HCT116 (cell line): ENCODE results near the gene CKB. TPM values are rescaled to one million over a fixed set of nuclear protein-coding genes. Genes with fewer than 3 reads are reported as not detected.

Source experiments
- ATAC-seq: fragments of 200-7000 bp; cut with Tn5 transposase; 2 replicates; pipeline ENCODE4 v1.9.1; 2020; ENCODE audit warnings: mild to moderate bottlenecking, moderate library complexity
- BruUV-seq: library from RNA; stranded (reverse); fragments of 400-500 nt; replicated peaks from 2 replicates; lab custom pipeline; 2021; lab: Mats Ljungman, UMichigan
- CTCF ChIA-PET: fragments of 300-600 bp; sonication (Branson Sonifier 250); formaldehyde crosslinking; loops from one replicate; lab custom pipeline; 2021; ENCODE audit warnings: antibody characterized with exemption; lab: Charles Lee
- POLR2A ChIA-PET: fragments of 300-600, 350-600 bp; sonication (Branson Sonifier 250); formaldehyde crosslinking; loops from one replicate; lab custom pipeline; 2021; ENCODE audit warnings: antibody characterized with exemption; lab: Charles Lee
- RAD21 ChIA-PET, 2 experiments: fragments of 300-600 bp; sonication (Branson Sonifier 250); formaldehyde crosslinking; loops; one replicate each; lab custom pipeline; 2023; ENCODE audit warnings: low total read pairs in 2 of 2; ENCODE audit not compliant: uncharacterized antibody in 2 of 2, unreplicated experiment in 2 of 2, low non-redundant PET in 1 of 2; lab: Charles Lee
- DNase-seq: peaks from one replicate; pipeline ENCODE4 v3.0.0-alpha.2; 2010; ENCODE audit warnings: low read depth, low spot score
- H2AFZ ChIP-seq: fragments of 200-600 bp; shearing (Covaris generic), sonication (generic); 2 replicates; pipeline ENCODE4 v1.6.1; 2017; ENCODE audit warnings: low read depth, mixed run types, mixed read lengths, antibody characterized with exemption, low read length; ENCODE audit not compliant: poor library complexity, severe bottlenecking
- H3K27ac ChIP-seq: 2 replicates; pipeline ENCODE4 v1.5.1; 2012; ENCODE audit warnings: low read depth, low read length
- H3K27me3 ChIP-seq: fragments of 200-600 bp; sonication (generic); 2 replicates; pipeline ENCODE4 v1.6.1; 2016; ENCODE audit warnings: mixed run types, low read length, mixed read lengths; ENCODE audit not compliant: insufficient read depth
- H3K36me3 ChIP-seq, 2 experiments: fragments of 200-500 bp in 1 of 2; fragments of 200-600 bp in 1 of 2; sonication (Bioruptor generic) in 1 of 2; sonication (generic) in 1 of 2; 2 replicates each; pipeline versions ENCODE4 v1.5.1 to v1.6.1; 2014 to 2016; ENCODE audit warnings: low read length in 2 of 2, inconsistent platforms in 1 of 2, mixed read lengths in 1 of 2, mixed run types in 1 of 2; ENCODE audit not compliant: insufficient read depth in 2 of 2, control insufficient read depth in 1 of 2
- H3K4me1 ChIP-seq, 2 experiments: fragments of 200-600 bp in 1 of 2; sonication (generic) in 1 of 2; 2 replicates each; pipeline versions ENCODE4 v1.5.1 to v1.6.1; 2012 to 2017; ENCODE audit warnings: low read length in 2 of 2, inconsistent platforms in 1 of 2, mild to moderate bottlenecking in 1 of 2, mixed read lengths in 1 of 2, mixed run types in 1 of 2, moderate library complexity in 1 of 2; ENCODE audit not compliant: insufficient read depth in 2 of 2, control insufficient read depth in 1 of 2
- H3K4me2 ChIP-seq: fragments of 200-600 bp; sonication (generic); 2 replicates; pipeline ENCODE4 v1.6.1; 2017; ENCODE audit warnings: mixed run types, low read length, mixed read lengths
- H3K4me3 ChIP-seq, 2 experiments: fragments of 200-600 bp in 1 of 2; sonication (generic) in 1 of 2; replicated peaks in 1 of 2; 2 replicates each; pipeline ENCODE4 v1.5.1; 2011 to 2016; ENCODE audit warnings: low read length in 2 of 2, control low read depth in 1 of 2, low read depth in 1 of 2, mild to moderate bottlenecking in 1 of 2, mixed read lengths in 1 of 2, mixed run types in 1 of 2
- H3K79me2 ChIP-seq: fragments of 200-600 bp; sonication (generic); 2 replicates; pipeline ENCODE4 v1.6.1; 2017; ENCODE audit warnings: mild to moderate bottlenecking, mixed run types, low read length, moderate library complexity, mixed read lengths; ENCODE audit not compliant: insufficient read depth
- H3K9ac ChIP-seq: fragments of 200-600 bp; sonication (generic); 2 replicates; pipeline ENCODE4 v1.6.1; 2016; ENCODE audit warnings: low read length, mixed read lengths
- H3K9me2 ChIP-seq: fragments of 200-600 bp; sonication (generic), shearing (Covaris generic); 2 replicates; pipeline ENCODE4 v1.6.1; 2017; ENCODE audit warnings: mixed run types, mild to moderate bottlenecking, moderate library complexity; ENCODE audit not compliant: insufficient read depth
- H3K9me3 ChIP-seq, 2 experiments: fragments of 200-500 bp in 1 of 2; fragments of 200-600 bp in 1 of 2; sonication (Bioruptor generic) in 1 of 2; sonication (generic) in 1 of 2; 2 replicates each; pipeline ENCODE4 v1.6.1; 2014 to 2017; ENCODE audit warnings: low read length in 2 of 2, mixed read lengths in 2 of 2, inconsistent platforms in 1 of 2, low read depth in 1 of 2, mild to moderate bottlenecking in 1 of 2, mixed run types in 1 of 2, moderate library complexity in 1 of 2; ENCODE audit not compliant: control insufficient read depth in 1 of 2, insufficient read depth in 1 of 2
- H4K20me1 ChIP-seq: fragments of 200-600 bp; sonication (generic), shearing (Covaris generic); 2 replicates; pipeline ENCODE4 v1.6.1; 2017; ENCODE audit warnings: mixed run types, mild to moderate bottlenecking, moderate library complexity; ENCODE audit not compliant: insufficient read depth
- EGR1 ChIP-seq: IDR thresholded peaks from 2 replicates; pipeline ENCODE4 v1.6.1; 2012; ENCODE audit warnings: low read depth
- ELF1 ChIP-seq: IDR thresholded peaks from 2 replicates; pipeline ENCODE4 v1.6.1; 2012; ENCODE audit warnings: low read depth, borderline replicate concordance
- EZH2 ChIP-seq: fragments of 200-600 bp; sonication (generic); IDR thresholded peaks from 2 replicates; pipeline ENCODE4 v1.6.1; 2017; ENCODE audit warnings: antibody characterized with exemption, mixed run types
- EZH2phosphoT487 ChIP-seq: fragments of 200-600 bp; IDR thresholded peaks from 2 replicates; pipeline ENCODE4 v1.6.1; 2018; ENCODE audit warnings: antibody characterized with exemption, borderline replicate concordance
- POLR2A ChIP-seq: IDR thresholded peaks from 2 replicates; pipeline ENCODE4 v1.7.0; 2011; ENCODE audit warnings: borderline replicate concordance; ENCODE audit not compliant: insufficient read depth, insufficient read length; ENCODE audit errors: extremely low read depth
- SRF ChIP-seq: IDR thresholded peaks from 2 replicates; pipeline ENCODE4 v1.6.1; 2012; ENCODE audit warnings: low read depth
- TCF7L2 ChIP-seq: IDR thresholded peaks from 2 replicates; pipeline ENCODE4 v1.7.0; 2011; ENCODE audit warnings: borderline replicate concordance, inconsistent platforms; ENCODE audit not compliant: insufficient read depth, insufficient read length; ENCODE audit errors: extremely low read depth
- ZFX ChIP-seq: fragments of 450-650 bp; IDR thresholded peaks from 2 replicates; pipeline ENCODE4 v1.6.1; 2017
- intact Hi-C: fragments of 100-400 bp; cut with micrococcal nuclease; formaldehyde crosslinking; loops from 2 replicates; pipeline ENCODE4 v1.10.0; 2022
- total RNA-seq: library from RNA; stranded (reverse); gene quantifications from one replicate; pipeline ENCODE4 v1.2.1, GENCODE V29; 2021; ENCODE audit not compliant: unreplicated experiment
- TF ChIP-seq, protein P1 (sequence below): IDR thresholded peaks from 2 replicates; pipeline ENCODE4 v1.6.1; 2012
- TF ChIP-seq, protein P2 (sequence below), 3 experiments: fragments of 200-600 bp in 1 of 3; sonication (generic) in 1 of 3; IDR thresholded peaks in 2 of 3; conservative IDR thresholded peaks in 1 of 3; 2 replicates each; pipeline ENCODE4 v1.5.1; 2012 to 2017; ENCODE audit warnings: low read depth in 2 of 3, low read length in 2 of 3, antibody characterized with exemption in 1 of 3, borderline replicate concordance in 1 of 3, control low read depth in 1 of 3, mild to moderate bottlenecking in 1 of 3, mixed read lengths in 1 of 3, mixed run types in 1 of 3, moderate library complexity in 1 of 3; ENCODE audit not compliant: insufficient read depth in 1 of 3

Gene CKB
- total RNA-seq, 1 experiment from 2014 or later: 605 TPM

DNA sequence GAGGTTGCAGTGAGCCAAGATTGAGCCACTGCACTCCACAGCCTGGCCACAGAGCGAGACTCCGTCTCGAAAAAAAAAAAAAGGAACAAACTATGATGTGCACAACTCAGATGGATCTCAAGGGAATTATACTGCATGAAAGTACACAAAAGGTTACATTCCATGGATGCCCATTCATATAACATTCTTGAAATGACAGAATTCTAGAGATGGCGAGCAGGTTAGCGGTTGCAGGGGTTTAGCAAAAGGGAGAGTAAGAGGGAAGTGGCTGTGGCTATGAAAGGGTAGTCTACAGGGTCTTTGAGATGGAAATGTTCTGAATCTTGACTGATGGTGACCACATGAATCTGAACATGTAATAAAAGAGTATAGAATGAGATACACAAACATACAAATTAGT is 49.7 kb downstream of the CKB start:
- TF ChIP-seq, protein P1, sequence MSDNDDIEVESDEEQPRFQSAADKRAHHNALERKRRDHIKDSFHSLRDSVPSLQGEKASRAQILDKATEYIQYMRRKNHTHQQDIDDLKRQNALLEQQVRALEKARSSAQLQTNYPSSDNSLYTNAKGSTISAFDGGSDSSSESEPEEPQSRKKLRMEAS: no peak
- TF ChIP-seq TCF7L2 (no peak), ZFX (no peak), SRF (no peak), EGR1 (no peak), POLR2A (no peak), EZH2 (no peak), ELF1 (no peak), EZH2phosphoT487 (no peak)
- TF ChIP-seq, protein P2, sequence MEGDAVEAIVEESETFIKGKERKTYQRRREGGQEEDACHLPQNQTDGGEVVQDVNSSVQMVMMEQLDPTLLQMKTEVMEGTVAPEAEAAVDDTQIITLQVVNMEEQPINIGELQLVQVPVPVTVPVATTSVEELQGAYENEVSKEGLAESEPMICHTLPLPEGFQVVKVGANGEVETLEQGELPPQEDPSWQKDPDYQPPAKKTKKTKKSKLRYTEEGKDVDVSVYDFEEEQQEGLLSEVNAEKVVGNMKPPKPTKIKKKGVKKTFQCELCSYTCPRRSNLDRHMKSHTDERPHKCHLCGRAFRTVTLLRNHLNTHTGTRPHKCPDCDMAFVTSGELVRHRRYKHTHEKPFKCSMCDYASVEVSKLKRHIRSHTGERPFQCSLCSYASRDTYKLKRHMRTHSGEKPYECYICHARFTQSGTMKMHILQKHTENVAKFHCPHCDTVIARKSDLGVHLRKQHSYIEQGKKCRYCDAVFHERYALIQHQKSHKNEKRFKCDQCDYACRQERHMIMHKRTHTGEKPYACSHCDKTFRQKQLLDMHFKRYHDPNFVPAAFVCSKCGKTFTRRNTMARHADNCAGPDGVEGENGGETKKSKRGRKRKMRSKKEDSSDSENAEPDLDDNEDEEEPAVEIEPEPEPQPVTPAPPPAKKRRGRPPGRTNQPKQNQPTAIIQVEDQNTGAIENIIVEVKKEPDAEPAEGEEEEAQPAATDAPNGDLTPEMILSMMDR (IDR thresholded peaks at IDR 0.05 in 2 of 3, conservative IDR thresholded peaks at IDR 0.05 in 1 of 3; ENCODE audit: borderline replicate concordance in 1 of 3, insufficient read depth in 1 of 3, low read depth in 2 of 3, low read length in 2 of 3): no peak
- Histone ChIP-seq H2AFZ (no peak overlapping the region), H3K9me3 (no peaks in the 10 kb centered on the region), H3K4me1 (peaks cover 7 to 23% of the 10 kb centered on the region in 2 experiments; a peak in 3 of 4 replicates), H4K20me1 (no peaks in the 10 kb centered on the region), H3K79me2 (no peaks in the 10 kb centered on the region), H3K4me3 (no peak overlapping the region), H3K9me2 (no peaks in the 10 kb centered on the region), H3K27me3 (no peaks in the 10 kb centered on the region), H3K9ac (no peak overlapping the region), H3K36me3 (peaks cover 36 to 37% of the 10 kb centered on the region in 2 experiments), H3K27ac (no peak overlapping the region), H3K4me2 (no peak overlapping the region)
- DNase-seq (no peak), ATAC-seq (no peak)
- CTCF ChIA-PET: no interaction called here
- POLR2A ChIA-PET: no interaction called here
- BruUV-seq: no TSS peak
- RAD21 ChIA-PET: no interaction called here
- intact Hi-C loops: no loop called here

Other genes with a start within 250 kb of the CKB start
- gene EIF5, start 188.6 kb downstream of the CKB start, total RNA-seq: 238 TPM
- 72.5 TPM for gene MARK3, start 137.4 kb downstream of the CKB start, total RNA-seq
- 14.9 TPM for gene TRMT61A, start 6.4 kb upstream of the CKB start, total RNA-seq
- 27.0 TPM for gene BAG5, start 39.8 kb upstream of the CKB start, total RNA-seq
- 29.4 TPM for gene COA8, start 40.1 kb upstream of the CKB start, total RNA-seq
- 121 TPM for gene KLC1, start 106.4 kb upstream of the CKB start, total RNA-seq
- 48.7 TPM for gene XRCC3, start 192.6 kb upstream of the CKB start, total RNA-seq
- 31.3 TPM for gene ZFYVE21, start 193.0 kb upstream of the CKB start, total RNA-seq